Lower leg skin (tissue), 4 donors: ENCODE measurements around the gene ANKRD33B. TPM values are rescaled to one million over a fixed set of nuclear protein-coding genes. Genes with fewer than 3 reads are reported as not detected.

ENCODE experiments used
- DNase-seq, 2 donors: peaks; one replicate each; pipeline ENCODE4 v3.0.0-alpha.2; 2019; ENCODE audit warnings: low spot score in 2 of 2
- H3K4me3 ChIP-seq: fragments of 200-600 bp; sonication (generic); 2 replicates; pipeline ENCODE4 v1.5.1; 2017; ENCODE audit warnings: mild to moderate bottlenecking, low read depth; ENCODE audit not compliant: poor library complexity, severe bottlenecking
- CTCF ChIP-seq, 3 donors: fragments of 450-650 bp; IDR thresholded peaks; one replicate each; pipeline ENCODE4 v1.5.1; 2016; ENCODE audit warnings: antibody characterized with exemption in 3 of 3, mild to moderate bottlenecking in 3 of 3, moderate library complexity in 2 of 3
- POLR2A ChIP-seq, 2 donors: fragments of 450-650 bp; IDR thresholded peaks; one replicate each; pipeline ENCODE4 v1.6.1; 2016 to 2017; ENCODE audit warnings: antibody characterized with exemption in 2 of 2, mild to moderate bottlenecking in 1 of 2, moderate library complexity in 1 of 2
- WGBS, 2 donors: methylation state at CpG; one replicate each; pipeline ENCODE4 v1.1.5; 2018; 5-methylcytosine and 5-hydroxymethylcytosine counted together
- intact Hi-C: fragments of 100-400 bp; cut with DNase I; formaldehyde crosslinking; loops from one replicate; pipeline ENCODE4 v1.15.0; 2023; ENCODE audit warnings: low total_unique reads
- total RNA-seq, 4 donors: library from RNA; depleted of rRNA; stranded (reverse); fragments of >200 nt; gene quantifications; one replicate each; pipeline ENCODE4 v1.1.0, GENCODE V29; 2016

ANKRD33B gene
- total RNA-seq, 4 donors from 2014 or later = 12.6 to 35.4 (median 17.6) TPM

DNA sequence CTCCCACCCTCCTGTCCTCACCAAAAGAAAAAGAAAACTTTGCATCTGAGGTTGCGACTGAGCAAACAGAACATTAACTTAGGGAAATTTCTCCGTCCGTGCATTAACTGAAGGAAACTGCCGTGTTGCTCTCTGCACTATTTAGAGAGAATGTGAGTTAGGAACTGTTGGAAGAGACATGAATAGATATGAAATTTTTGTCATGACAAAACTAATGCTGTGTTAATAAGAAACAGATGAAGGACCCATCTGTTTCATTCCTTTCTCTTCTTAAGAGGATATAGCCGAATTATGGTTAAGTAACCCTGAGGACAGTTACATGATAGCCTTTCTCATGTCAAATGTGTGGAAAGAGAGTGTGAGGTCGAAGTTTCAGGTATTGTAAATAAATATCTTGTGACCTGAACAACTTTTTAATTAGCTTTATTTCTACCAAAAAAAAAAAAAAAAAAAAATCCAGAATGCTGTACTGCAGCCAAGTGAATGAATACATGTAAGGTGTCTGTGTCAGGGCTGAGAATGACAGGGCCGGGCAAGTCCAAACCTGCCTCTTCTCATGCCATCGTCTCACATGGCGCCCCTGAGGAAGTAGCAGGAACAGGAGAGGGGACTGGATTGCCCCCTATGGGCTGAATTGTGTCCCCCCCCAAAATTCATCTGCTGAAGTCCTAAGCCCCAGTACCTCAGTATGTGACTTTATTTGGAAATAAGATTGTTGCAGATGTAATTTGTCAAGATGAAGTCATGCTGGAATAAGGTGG is 35.6 kb upstream of the ANKRD33B start:
- DNase-seq = no peak
- intact Hi-C loops = no loop called here
- WGBS, 2 donors = 42 to 54% methylated on average over 9 of the region's 9 CpGs
- TF ChIP-seq CTCF (IDR thresholded peaks at IDR 0.05) = no peak
- TF ChIP-seq POLR2A (IDR thresholded peaks at IDR 0.05) = no peak
- no peak overlapping the region for H3K4me3 ChIP-seq

GRCh38 chr5:10528827-10529226 is 35.0 kb upstream of the ANKRD33B start:
- intact Hi-C loops = no loop called here

GRCh38 chr5:10530601-10531320 is 33.1 kb upstream of the ANKRD33B start:
- no peak for DNase-seq
- no peak overlapping the region for H3K4me3 ChIP-seq
- intact Hi-C loops = no loop called here
- TF ChIP-seq CTCF (IDR thresholded peaks at IDR 0.05) (no peak), POLR2A (IDR thresholded peaks at IDR 0.05) (no peak)
- 89 to 96% methylated on average over 11 of the region's 11 CpGs for WGBS, 2 donors

More at GRCh38 chr5:10528827-10529226, 35.0 kb upstream of the ANKRD33B start:
- DNase-seq = no peak
- H3K4me3 ChIP-seq = no peak overlapping the region
- WGBS, 2 donors = 69 to 87% methylated on average over 1 of the region's 1 CpG
- no peak for TF ChIP-seq POLR2A (IDR thresholded peaks at IDR 0.05)
- no peak for TF ChIP-seq CTCF (IDR thresholded peaks at IDR 0.05)

- TF ChIP-seq POLR2A (IDR thresholded peaks at IDR 0.05) (no peak), CTCF (IDR thresholded peaks at IDR 0.05) (no peak)
- H3K4me3 ChIP-seq = no peak overlapping the region
- intact Hi-C loops = no loop called here
- WGBS, 2 donors = 78 to 80% methylated on average over 3 of the region's 3 CpGs
- DNase-seq = no peak
These were observed 31.4 kb upstream of the ANKRD33B start for GRCh38 chr5:10532421-10532820.

GRCh38 chr5:10533226-10533625 is 30.6 kb upstream of the ANKRD33B start:
- H3K4me3 ChIP-seq = no peak overlapping the region
- DNase-seq = no peak
- 30 to 34% methylated on average over 13 to 17 of the region's 17 CpGs for WGBS, 2 donors
- intact Hi-C loops = no loop called here
- no peak for TF ChIP-seq CTCF (IDR thresholded peaks at IDR 0.05)
- no peak for TF ChIP-seq POLR2A (IDR thresholded peaks at IDR 0.05)
